ENCODE results near the gene PEF1. TPM values are rescaled to one million over a fixed set of nuclear protein-coding genes. Genes with fewer than 3 reads are reported as not detected.
A peak's percentile ranks its signal among the peaks of the same experiment; 100 is the strongest.

Gene PEF1
- total and polyA plus RNA-seq, 2 experiments from 2014 or later: 70.7 to 85.5 TPM

- WGBS (ENCODE audit: low lambda C conversion rate, missing lambda C conversion rate): 90% methylated on average over 12 of the region's 12 CpGs
- H3K4me2 ChIP-seq: no peak overlapping the region
- H3K36me3 ChIP-seq (replicated peaks; ENCODE audit: insufficient read depth, low read depth): no peaks in the 10 kb centered on the region
Measured at GRCh38 chr1:31653717-31654473, 9.2 kb upstream of the PEF1 start.

GRCh38 chr1:31652891-31653499 is 8.3 kb upstream of the PEF1 start:
- no peak for DNase-seq (ENCODE audit: low spot score)
- Histone ChIP-seq H4K20me1 (ENCODE audit: insufficient read depth, poor library complexity, severe bottlenecking) (no peaks in the 10 kb centered on the region), H3K4me3 (no peak overlapping the region), H3K9me2 (replicated peaks; ENCODE audit: insufficient read depth) (no peaks in the 10 kb centered on the region), H3K27ac (no peak overlapping the region), H3K9me3 (ENCODE audit: low read depth) (no peaks in the 10 kb centered on the region), H3K27me3 (no peaks in the 10 kb centered on the region), H3K79me2 (no peaks in the 10 kb centered on the region), H3K4me2 (no peak overlapping the region), H3K4me1 (ENCODE audit: insufficient read depth) (peaks cover 16% of the 10 kb centered on the region), H3K36me3 (replicated peaks; ENCODE audit: insufficient read depth, low read depth) (no peaks in the 10 kb centered on the region), H2AFZ (no peak overlapping the region)
- TF ChIP-seq CTCF (IDR thresholded peaks at IDR 0.05; ENCODE audit: poor library complexity) (no peak), EZH2phosphoT487 (IDR thresholded peaks at IDR 0.05; ENCODE audit: low read depth, severe bottlenecking, unreplicated experiment) (no peak), EZH2 (IDR thresholded peaks at IDR 0.05; ENCODE audit: borderline replicate concordance) (no peak)
- WGBS (ENCODE audit: low lambda C conversion rate, missing lambda C conversion rate): 87% methylated on average over 4 of the region's 4 CpGs

More at GRCh38 chr1:31653717-31654473, 9.2 kb upstream of the PEF1 start:
- no peak for TF ChIP-seq EZH2phosphoT487 (IDR thresholded peaks at IDR 0.05; ENCODE audit: low read depth, severe bottlenecking, unreplicated experiment)
- TF ChIP-seq EZH2 (IDR thresholded peaks at IDR 0.05; ENCODE audit: borderline replicate concordance): no peak
- no peak for TF ChIP-seq CTCF (IDR thresholded peaks at IDR 0.05; ENCODE audit: poor library complexity)
- no peaks in the 10 kb centered on the region for H4K20me1 ChIP-seq (ENCODE audit: insufficient read depth, poor library complexity, severe bottlenecking)
- no peaks in the 10 kb centered on the region for H3K9me3 ChIP-seq (ENCODE audit: low read depth)
- H3K27me3 ChIP-seq: no peaks in the 10 kb centered on the region
- H2AFZ ChIP-seq: no peak overlapping the region
- peaks cover 16% of the 10 kb centered on the region for H3K4me1 ChIP-seq (ENCODE audit: insufficient read depth)
- H3K9me2 ChIP-seq (replicated peaks; ENCODE audit: insufficient read depth): no peaks in the 10 kb centered on the region
- no peak for DNase-seq (ENCODE audit: low spot score)
- H3K27ac ChIP-seq: no peak overlapping the region
- H3K4me3 ChIP-seq: no peak overlapping the region
- no peaks in the 10 kb centered on the region for H3K79me2 ChIP-seq

- peaks cover 16% of the 10 kb centered on the region for H3K4me1 ChIP-seq (ENCODE audit: insufficient read depth)
- no peak overlapping the region for H3K4me2 ChIP-seq
- H3K36me3 ChIP-seq (replicated peaks; ENCODE audit: insufficient read depth, low read depth): no peaks in the 10 kb centered on the region
- no peaks in the 10 kb centered on the region for H3K9me3 ChIP-seq (ENCODE audit: low read depth)
- H3K4me3 ChIP-seq: no peak overlapping the region
- H3K79me2 ChIP-seq: no peaks in the 10 kb centered on the region
- peak overlapping the region; percentile 48 for H3K27ac ChIP-seq
- WGBS (ENCODE audit: low lambda C conversion rate, missing lambda C conversion rate): 87% methylated on average over 6 of the region's 6 CpGs
- H3K27me3 ChIP-seq: no peaks in the 10 kb centered on the region
- no peak for DNase-seq (ENCODE audit: low spot score)
- no peaks in the 10 kb centered on the region for H3K9me2 ChIP-seq (replicated peaks; ENCODE audit: insufficient read depth)
- no peaks in the 10 kb centered on the region for H4K20me1 ChIP-seq (ENCODE audit: insufficient read depth, poor library complexity, severe bottlenecking)
- H2AFZ ChIP-seq: no peak overlapping the region
- TF ChIP-seq CTCF (IDR thresholded peaks at IDR 0.05; ENCODE audit: poor library complexity): no peak
- no peak for TF ChIP-seq EZH2phosphoT487 (IDR thresholded peaks at IDR 0.05; ENCODE audit: low read depth, severe bottlenecking, unreplicated experiment)
Measured at GRCh38 chr1:31651766-31652165, 7.1 kb upstream of the PEF1 start.
